AG04449 (cell line): ENCODE measurements around the gene LIPG.

Experiments
- CTCF ChIA-PET: fragments of 350-600 bp; formaldehyde crosslinking; extraction: SDS; loops from one replicate; lab custom pipeline; 2021; ENCODE audit warnings: antibody characterized with exemption; lab: Yijun Ruan, JAX
- POLR2A ChIA-PET: fragments of 400-600, 350-600 bp; formaldehyde crosslinking; extraction: SDS; loops from one replicate; lab custom pipeline; 2020; ENCODE audit warnings: antibody characterized with exemption, inconsistent platforms; lab: Yijun Ruan, JAX
- DNase-seq: peaks from one replicate; pipeline ENCODE4 v3.0.0-alpha.2; 2010; ENCODE audit warnings: low read depth, low spot score
- H3K4me3 ChIP-seq: 2 replicates; pipeline ENCODE4 v1.5.1; 2011; ENCODE audit warnings: low read depth, mild to moderate bottlenecking, control low read depth, low read length
- CTCF ChIP-seq: IDR thresholded peaks from one replicate; pipeline ENCODE4 v1.5.1; 2011; ENCODE audit warnings: mild to moderate bottlenecking, moderate library complexity, low read length, control low read depth, inconsistent platforms; ENCODE audit not compliant: insufficient read depth; ENCODE audit errors: missing control alignments

LIPG gene

GRCh38 chr18:49591271-49591670, 29.4 kb downstream of the LIPG start:
- TF ChIP-seq CTCF, result no peak
- CTCF ChIA-PET, result no interaction called here
- DNase-seq, result no peak
- POLR2A ChIA-PET, result no interaction called here
- H3K4me3 ChIP-seq, result no peak overlapping the region

- no peak overlapping the region for H3K4me3 ChIP-seq
- DNase-seq, result no peak
- CTCF ChIA-PET, result no interaction called here
- no peak for TF ChIP-seq CTCF
- POLR2A ChIA-PET, result no interaction called here
Observed at GRCh38 chr18:49591775-49592174, 29.9 kb downstream of the LIPG start.

- no peak overlapping the region for H3K4me3 ChIP-seq
- ChIA-PET POLR2A (no interaction called here), CTCF (no interaction called here)
- TF ChIP-seq CTCF, result no peak
- DNase-seq, result no peak
Observed at GRCh38 chr18:49596687-49597086, 34.8 kb downstream of the LIPG start.

GRCh38 chr18:49597157-49597931, 35.5 kb downstream of the LIPG start:
- ChIA-PET CTCF (interaction anchor here (0.9 kb wide), 1 partner anchor 258 kb away, joined by 3 read pairs; no protein-coding TSS in a partner anchor), POLR2A (no interaction called here)

GRCh38 chr18:49601211-49601610, 39.4 kb downstream of the LIPG start:
- ChIA-PET CTCF (no interaction called here), POLR2A (no interaction called here)
- DNase-seq, result no peak
- TF ChIP-seq CTCF, result no peak
- no peak overlapping the region for H3K4me3 ChIP-seq

More at GRCh38 chr18:49597157-49597931, 35.5 kb downstream of the LIPG start:
- no peak for TF ChIP-seq CTCF
- no peak overlapping the region for H3K4me3 ChIP-seq
- DNase-seq, result no peak

GRCh38 chr18:49608366-49609255, 46.8 kb downstream of the LIPG start:
- DNase-seq, result no peak
- POLR2A ChIA-PET, result no interaction called here

More at GRCh38 chr18:49608366-49609255, 46.8 kb downstream of the LIPG start:
- CTCF ChIA-PET, result interaction anchor here (1.0 to 1.4 kb wide), 2 partner anchors 16 to 98 kb away, joined by 3 to 4 read pairs; no protein-coding TSS in a partner anchor
- H3K4me3 ChIP-seq, result no peak overlapping the region
- no peak for TF ChIP-seq CTCF
